GM18873 (cell line): ENCODE data around the gene ZNF215.
"Not testable (repeated sequence)": the region's sequence is repeated elsewhere in the genome, so short reads cannot be mapped to it uniquely, and the experiment has no call there.

ENCODE experiments used
- ATAC-seq: cut with Tn5 transposase; IDR thresholded peaks from one replicate; pipeline ENCODE4 v1.9.1; 2021; ENCODE audit warnings: mild to moderate bottlenecking, moderate library complexity, moderate number of reproducible peaks; ENCODE audit not compliant: unreplicated experiment, low FRiP score

The ZNF215 gene

DNA sequence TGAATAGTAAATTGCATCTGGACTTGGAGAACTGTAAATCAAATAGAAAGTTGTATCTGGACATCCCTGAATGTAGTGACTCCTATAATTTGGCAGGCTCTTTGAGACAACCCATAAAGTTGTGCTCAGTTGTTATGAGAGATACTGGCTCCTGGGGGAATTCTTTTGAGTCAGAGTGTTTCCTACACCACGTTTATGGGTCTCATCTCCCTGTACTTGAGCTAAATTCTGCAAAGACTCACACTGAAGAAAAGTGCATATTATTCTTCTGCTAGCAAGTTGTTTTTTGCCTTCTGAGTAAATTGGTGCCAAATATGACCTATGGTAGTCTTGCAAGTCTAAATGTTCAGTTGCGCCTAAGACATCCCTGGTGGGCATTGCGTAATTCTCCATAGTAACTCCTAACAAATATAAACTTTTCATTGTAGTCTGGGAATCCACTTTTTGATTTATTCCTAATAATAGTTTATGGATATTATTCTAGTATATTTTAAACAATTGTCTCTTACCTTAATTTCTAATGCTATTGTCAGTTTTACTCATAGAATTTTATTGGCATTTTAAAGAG, 5.0 kb downstream of the ZNF215 start:
- no peak for ATAC-seq

- ATAC-seq = no peak
These were observed 5.9 kb downstream of the ZNF215 start for GRCh38 chr11:6932145-6932544.

GRCh38 chr11:6941970-6942369, 15.7 kb downstream of the ZNF215 start:
- ATAC-seq = no peak

GRCh38 chr11:6943131-6943530, 16.9 kb downstream of the ZNF215 start:
- ATAC-seq = no peak

GRCh38 chr11:6954248-6954647, 28.0 kb downstream of the ZNF215 start:
- not testable (repeated sequence) for ATAC-seq

DNA sequence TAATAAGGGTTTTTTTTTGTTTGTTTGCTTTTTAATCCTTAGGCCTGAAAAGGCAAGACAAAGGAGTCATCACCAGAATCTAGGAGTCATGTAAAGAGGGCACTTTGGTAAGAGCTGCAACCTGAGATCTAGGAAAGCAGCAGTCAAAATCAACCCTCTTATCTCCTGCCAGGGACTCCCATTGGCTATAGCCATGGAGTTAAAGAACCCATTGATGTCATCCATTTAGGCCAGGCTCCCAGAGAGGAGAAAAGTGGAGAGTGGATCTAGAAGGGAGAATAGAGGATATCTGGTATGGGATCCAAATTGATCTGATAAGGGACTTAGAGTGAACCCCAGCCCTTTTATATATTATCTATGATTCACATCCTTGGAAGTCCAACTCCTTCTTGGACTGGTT, 35.9 kb downstream of the ZNF215 start:
- ATAC-seq = no peak

GRCh38 chr11:6962673-6963072, 36.4 kb downstream of the ZNF215 start:
- no peak for ATAC-seq

DNA sequence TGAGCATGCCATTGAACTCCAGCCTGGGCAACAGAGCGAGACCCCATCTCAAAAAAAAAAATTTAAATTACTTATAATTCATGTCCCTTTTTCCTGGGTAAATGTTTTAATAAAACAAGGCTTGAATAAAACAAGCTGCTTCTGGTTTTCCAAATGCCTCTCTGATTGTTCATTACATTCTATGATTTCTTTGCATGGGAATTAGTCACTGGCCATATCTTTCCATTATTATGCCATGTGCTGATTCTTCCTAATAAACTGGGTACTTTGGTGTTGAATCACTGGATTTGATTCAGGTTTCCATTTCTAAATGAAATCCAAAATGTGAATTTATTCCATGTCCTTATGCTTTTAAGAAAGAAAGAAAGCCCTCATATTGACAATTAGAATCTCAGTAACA, 42.6 kb downstream of the ZNF215 start:
- ATAC-seq = no peak

- not testable (repeated sequence) for ATAC-seq
These were observed 43.6 kb downstream of the ZNF215 start for GRCh38 chr11:6969854-6970253.

DNA sequence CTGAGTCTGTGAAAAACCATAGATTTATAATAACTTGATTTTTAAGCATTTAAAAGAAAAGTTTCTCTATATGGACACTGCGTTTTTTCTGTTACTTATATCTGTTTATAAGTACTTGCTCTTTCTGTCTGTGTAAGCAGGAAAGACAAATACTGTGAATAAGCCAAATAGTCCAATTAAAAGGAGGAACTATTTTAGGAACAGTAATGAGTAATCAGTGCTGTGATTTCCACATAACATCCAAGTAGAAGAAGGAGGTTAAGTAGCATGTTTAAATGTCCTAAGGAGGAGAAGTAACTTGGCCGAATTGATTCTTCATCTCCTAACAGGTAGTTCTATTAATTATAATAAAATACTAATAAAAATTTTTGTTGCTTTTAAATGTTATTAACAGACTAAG, 53.1 kb downstream of the ZNF215 start:
- ATAC-seq = no peak

DNA sequence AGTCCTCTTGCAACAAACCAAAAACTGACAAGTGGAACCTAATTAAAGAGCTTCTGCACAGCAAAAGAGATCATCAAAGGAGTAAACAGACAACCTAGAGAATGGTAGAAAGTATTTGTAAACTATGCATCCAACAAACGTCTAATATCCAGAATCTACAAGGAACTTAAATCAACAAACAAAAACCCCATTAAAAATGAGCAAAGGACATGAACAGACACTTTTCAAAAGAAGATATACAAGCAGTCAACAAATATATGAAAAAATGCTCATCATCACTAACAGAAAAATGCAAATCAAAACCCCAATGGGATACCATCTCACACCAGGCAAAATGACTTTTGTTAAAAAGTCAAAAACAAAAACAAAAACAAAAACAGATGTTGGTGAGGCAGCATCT, 60.3 kb downstream of the ZNF215 start:
- ATAC-seq = no peak

DNA sequence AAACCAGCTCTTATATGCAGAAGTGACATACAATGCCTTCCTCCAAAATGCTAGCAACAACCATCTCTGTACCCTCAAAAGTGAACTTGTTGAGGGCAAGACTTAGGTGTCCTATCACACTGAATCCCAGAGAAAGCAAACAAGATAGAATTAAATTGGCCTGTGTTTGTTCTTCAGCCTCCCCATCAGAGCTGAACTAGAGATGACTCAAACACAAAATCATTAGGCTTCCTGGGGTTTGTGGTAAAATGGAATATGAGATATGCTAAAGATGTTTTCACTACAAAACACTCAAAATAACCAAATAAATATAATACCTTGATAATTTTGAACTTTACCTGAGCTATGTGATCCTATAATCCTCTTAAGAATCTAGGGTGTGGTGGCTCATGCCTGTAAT, 62.3 kb downstream of the ZNF215 start:
- ATAC-seq = no peak

DNA sequence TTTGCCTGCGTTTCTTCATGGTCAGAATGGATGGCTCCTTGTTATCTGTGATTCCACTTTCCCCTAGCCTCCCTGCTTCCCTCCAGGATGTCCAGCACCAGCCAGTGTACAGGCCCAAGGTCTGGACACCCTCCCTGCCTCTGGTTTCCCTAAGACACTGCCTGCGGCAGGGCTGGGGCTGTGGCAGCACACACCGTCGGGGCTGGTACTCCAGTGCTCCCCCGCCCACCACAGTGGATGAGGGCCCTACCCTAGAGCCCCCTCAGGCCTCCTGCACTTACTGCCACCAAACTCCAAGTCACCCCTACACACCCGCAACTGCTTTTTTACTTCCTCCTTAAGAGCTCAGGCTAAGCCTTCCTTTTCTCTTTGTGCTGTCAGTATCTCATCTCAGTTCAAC, 65.0 kb downstream of the ZNF215 start:
- no peak for ATAC-seq

DNA sequence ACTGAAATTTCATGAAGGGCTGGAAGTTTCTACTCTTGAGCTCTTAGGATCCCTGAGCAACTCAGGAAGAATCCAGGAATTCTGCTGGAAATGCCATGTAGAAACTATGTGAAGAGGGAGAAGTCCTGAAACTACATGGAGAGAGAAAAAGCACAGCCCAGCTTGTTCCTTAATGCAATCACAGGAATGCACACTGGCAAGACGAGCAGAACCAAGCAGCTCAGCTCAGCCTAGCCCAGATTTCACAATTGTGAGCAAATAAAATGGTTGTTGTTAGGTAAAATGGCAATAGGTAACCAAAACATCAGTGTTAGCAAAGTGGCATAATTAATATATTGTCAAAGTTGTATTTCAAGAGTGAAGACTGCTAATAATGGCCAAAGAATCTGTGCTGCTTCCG, 65.8 kb downstream of the ZNF215 start:
- no peak for ATAC-seq

- ATAC-seq = no peak
These were observed 66.5 kb downstream of the ZNF215 start for GRCh38 chr11:6992457-6993417.

- no peak for ATAC-seq
These were observed 69.5 kb downstream of the ZNF215 start for GRCh38 chr11:6995703-6996102.

- ATAC-seq = no peak
These were observed 78.3 kb downstream of the ZNF215 start for GRCh38 chr11:7004482-7004881.
